ENCODE results near the gene EGFL7. TPM values are rescaled to one million over a fixed set of nuclear protein-coding genes. Genes with fewer than 3 reads are reported as not detected.

Gene EGFL7
- polyA plus RNA-seq, 1 of the 3 experiments (the other 2 are of a cell fraction), result 43.0 TPM

DNA sequence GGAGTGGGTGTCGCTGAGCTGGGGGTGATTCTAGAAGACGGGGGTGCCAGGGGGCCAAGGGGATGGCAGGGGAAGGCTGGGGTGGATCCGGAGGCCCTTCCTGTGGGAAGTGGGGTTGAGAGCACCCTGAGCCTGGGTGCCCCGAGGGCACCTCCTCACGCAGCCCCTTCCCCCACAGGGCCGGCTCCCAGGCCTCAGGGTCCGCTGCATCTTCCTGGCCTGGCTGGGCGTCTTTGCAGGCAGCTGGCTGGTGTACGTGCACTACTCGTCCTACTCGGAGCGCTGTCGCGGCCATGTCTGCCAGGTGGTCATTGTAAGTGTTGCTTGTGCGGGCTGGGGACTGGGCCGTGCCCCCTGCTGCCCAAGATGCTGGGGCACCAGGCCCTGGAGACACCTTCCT is 54.7 kb downstream of the EGFL7 start:
- CTCF ChIA-PET, result interaction anchor here (1.4 to 8.4 kb wide), 2 partner anchors 11 to 49 kb away, joined by 4 to 99 read pairs; no protein-coding TSS in a partner anchor
- peaks cover 17% of the 10 kb centered on the region for H4K20me1 ChIP-seq (ENCODE audit: insufficient read depth)

More for the DNA sequence above, 54.7 kb downstream of the EGFL7 start:
- Histone ChIP-seq H2AFZ (ENCODE audit: low read depth) (no peak overlapping the region), H3K4me3 (ENCODE audit: low read depth in 2 of 2, low read length in 1 of 2) (no peak overlapping the region), H3K9me3 (no peaks in the 10 kb centered on the region), H3K4me2 (no peak overlapping the region), H3F3A (replicated peaks; ENCODE audit: insufficient read depth) (no peaks in the 10 kb centered on the region), H3K4me1 (ENCODE audit: control insufficient read depth in 1 of 2, insufficient read depth in 2 of 2, low read depth in 1 of 2, low read length in 1 of 2) (peaks cover 0 to 21% of the 10 kb centered on the region in 2 experiments; a peak in 1 of 4 replicates), H3K27me3 (ENCODE audit: insufficient read depth) (no peaks in the 10 kb centered on the region), H3K9ac (no peak overlapping the region), H3K36me3 (replicated peaks in 1 of 2; ENCODE audit: control insufficient read depth in 1 of 2, insufficient read depth in 2 of 2, low read length in 1 of 2) (peaks cover 0 to 9% of the 10 kb centered on the region in 2 experiments), H3K27ac (ENCODE audit: low read depth in 2 of 2, low read length in 1 of 2) (no peak overlapping the region), H3K79me2 (ENCODE audit: insufficient read depth) (no peaks in the 10 kb centered on the region), H3K9me2 (no peaks in the 10 kb centered on the region)
- no peak for DNase-seq
- POLR2A ChIA-PET, result interaction anchor here (0.6 kb wide), 1 partner anchor 10 kb away, joined by 4 read pairs; no protein-coding TSS in a partner anchor
- TF ChIP-seq USF1 (IDR thresholded peaks at IDR 0.05; ENCODE audit: borderline replicate concordance, low read depth) (no peak), NRF1 (IDR thresholded peaks at IDR 0.05; ENCODE audit: low read depth, low read length) (no peak), TEAD4 (IDR thresholded peaks at IDR 0.05; ENCODE audit: borderline replicate concordance, insufficient read depth) (no peak), CTCF (IDR thresholded peaks at IDR 0.05) (no peak), FOXM1 (IDR thresholded peaks at IDR 0.05; ENCODE audit: low read depth) (no peak), RCOR1 (IDR thresholded peaks at IDR 0.05; ENCODE audit: low read length) (no peak), PBX3 (IDR thresholded peaks at IDR 0.05) (no peak), GABPA (IDR thresholded peaks at IDR 0.05; ENCODE audit: low read depth) (no peak), MEF2A (IDR thresholded peaks at IDR 0.05; ENCODE audit: borderline replicate concordance, low read depth) (no peak), POLR2AphosphoS5 (IDR thresholded peaks at IDR 0.05; ENCODE audit: low read depth, low read length) (no peak), ZBTB33 (IDR thresholded peaks at IDR 0.05; ENCODE audit: borderline replicate concordance, low read depth) (no peak), EZH2phosphoT487 (IDR thresholded peaks at IDR 0.05; ENCODE audit: borderline replicate concordance, low read depth) (no peak), RAD21 (IDR thresholded peaks at IDR 0.05; ENCODE audit: low read length) (no peak), MXI1 (IDR thresholded peaks at IDR 0.05; ENCODE audit: low read depth, low read length) (no peak), MAX (IDR thresholded peaks at IDR 0.05; ENCODE audit: low read depth) (no peak), FOSL2 (IDR thresholded peaks at IDR 0.05; ENCODE audit: borderline replicate concordance, low read depth) (no peak), USF2 (IDR thresholded peaks at IDR 0.05; ENCODE audit: borderline replicate concordance, low read depth, low read length) (no peak)
- TF ChIP-seq, protein P1, sequence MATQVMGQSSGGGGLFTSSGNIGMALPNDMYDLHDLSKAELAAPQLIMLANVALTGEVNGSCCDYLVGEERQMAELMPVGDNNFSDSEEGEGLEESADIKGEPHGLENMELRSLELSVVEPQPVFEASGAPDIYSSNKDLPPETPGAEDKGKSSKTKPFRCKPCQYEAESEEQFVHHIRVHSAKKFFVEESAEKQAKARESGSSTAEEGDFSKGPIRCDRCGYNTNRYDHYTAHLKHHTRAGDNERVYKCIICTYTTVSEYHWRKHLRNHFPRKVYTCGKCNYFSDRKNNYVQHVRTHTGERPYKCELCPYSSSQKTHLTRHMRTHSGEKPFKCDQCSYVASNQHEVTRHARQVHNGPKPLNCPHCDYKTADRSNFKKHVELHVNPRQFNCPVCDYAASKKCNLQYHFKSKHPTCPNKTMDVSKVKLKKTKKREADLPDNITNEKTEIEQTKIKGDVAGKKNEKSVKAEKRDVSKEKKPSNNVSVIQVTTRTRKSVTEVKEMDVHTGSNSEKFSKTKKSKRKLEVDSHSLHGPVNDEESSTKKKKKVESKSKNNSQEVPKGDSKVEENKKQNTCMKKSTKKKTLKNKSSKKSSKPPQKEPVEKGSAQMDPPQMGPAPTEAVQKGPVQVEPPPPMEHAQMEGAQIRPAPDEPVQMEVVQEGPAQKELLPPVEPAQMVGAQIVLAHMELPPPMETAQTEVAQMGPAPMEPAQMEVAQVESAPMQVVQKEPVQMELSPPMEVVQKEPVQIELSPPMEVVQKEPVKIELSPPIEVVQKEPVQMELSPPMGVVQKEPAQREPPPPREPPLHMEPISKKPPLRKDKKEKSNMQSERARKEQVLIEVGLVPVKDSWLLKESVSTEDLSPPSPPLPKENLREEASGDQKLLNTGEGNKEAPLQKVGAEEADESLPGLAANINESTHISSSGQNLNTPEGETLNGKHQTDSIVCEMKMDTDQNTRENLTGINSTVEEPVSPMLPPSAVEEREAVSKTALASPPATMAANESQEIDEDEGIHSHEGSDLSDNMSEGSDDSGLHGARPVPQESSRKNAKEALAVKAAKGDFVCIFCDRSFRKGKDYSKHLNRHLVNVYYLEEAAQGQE (IDR thresholded peaks at IDR 0.05; ENCODE audit: low read depth, low read length), result no peak
- WGBS (ENCODE audit: low lambda C conversion rate), result 90% methylated on average over 2 of the region's 16 CpGs

Measured in SK-N-SH (cell line).